Kidney (tissue), 14 donors: Measurements from ENCODE around the gene ZSCAN22. TPM values are rescaled to one million over a fixed set of nuclear protein-coding genes. Genes with fewer than 3 reads are reported as not detected.

Experiments
- DNase-seq, 5 donors: peaks; one replicate each; pipeline ENCODE4 v3.0.0-alpha.2; 2013 to 2020
- FAIRE-seq: peaks from 2 replicates; lab custom pipeline; 2012; peaks lifted over from hg19 to GRCh38; lab: Jason Lieb, UNC
- H3K27ac ChIP-seq, 2 donors: one replicate each; pipeline ENCODE4 v1.7.0; 2013; ENCODE audit warnings: low read depth in 2 of 2, low read length in 2 of 2, inconsistent platforms in 1 of 2
- H3K27me3 ChIP-seq: one replicate; pipeline ENCODE4 v1.7.1; 2013; ENCODE audit warnings: low read length, inconsistent platforms; ENCODE audit not compliant: control insufficient read depth, insufficient read depth
- H3K36me3 ChIP-seq, 3 donors: one replicate each; pipeline versions ENCODE4 v1.7.0 to v1.7.1; 2013; ENCODE audit warnings: low read length in 3 of 3, control low read depth in 1 of 3, inconsistent platforms in 1 of 3; ENCODE audit not compliant: insufficient read depth in 3 of 3, control insufficient read depth in 2 of 3
- H3K4me1 ChIP-seq, 3 donors: one replicate each; pipeline versions ENCODE4 v1.7.0 to v1.7.1; 2013; ENCODE audit warnings: low read length in 3 of 3, inconsistent platforms in 1 of 3, low read depth in 1 of 3; ENCODE audit not compliant: control insufficient read depth in 2 of 3, insufficient read depth in 2 of 3
- H3K4me3 ChIP-seq, 3 donors: one replicate each; pipeline versions ENCODE4 v1.7.0 to v1.8.1; 2013; ENCODE audit warnings: low read length in 3 of 3, control low read depth in 1 of 3, inconsistent platforms in 1 of 3
- H3K9ac ChIP-seq, 3 donors: one replicate each; pipeline versions ENCODE4 v1.7.0 to v1.7.1; 2013; ENCODE audit warnings: low read length in 3 of 3, control low read depth in 1 of 3, inconsistent platforms in 1 of 3
- H3K9me3 ChIP-seq, 3 donors: one replicate each; pipeline versions ENCODE4 v1.7.0 to v1.7.1; 2013; ENCODE audit warnings: low read length in 3 of 3, control low read depth in 1 of 3, inconsistent platforms in 1 of 3; ENCODE audit not compliant: control insufficient read depth in 2 of 3, insufficient read depth in 1 of 3
- intact Hi-C: fragments of 100-400 bp; cut with DNase I; formaldehyde crosslinking; loops from one replicate; pipeline ENCODE4 v1.11.1; 2022
- polyA plus RNA-seq: library from polyadenylated mRNA; stranded (reverse); fragments of 350-450 nt; fragmentation: Illumina TruSeq; extraction: RNeasy Lipid Tissue Mini Kit (QIAGEN cat#74804); gene quantifications from one replicate; pipeline ENCODE4 v1.2.3, GENCODE V29; 2014; ENCODE audit warnings: low read depth, low replicate concordance; ENCODE audit not compliant: insufficient read depth
- total RNA-seq: library from RNA; stranded (reverse); fragmentation: NEBNext Ultra II Directional; extraction: Animal tissue kit (Norgen Biotek cat#: 25700); gene quantifications from one replicate; pipeline ENCODE4 v1.2.1, GENCODE V29; 2021
- TF ChIP-seq, protein P1 (sequence below): IDR thresholded peaks from 3 replicates; pipeline ENCODE4 v1.5.1; 2012; ENCODE audit warnings: mild to moderate bottlenecking, moderate library complexity, borderline replicate concordance; ENCODE audit not compliant: insufficient read depth; ENCODE audit errors: extremely low read depth
- donor health status: control.
- donor health status: control.
- donor health status: control.
- donor health status: control.
- donor health status: control.
- donor health status: DM: yes; HTN: yes; CAD: no.
- donor health status: Normal renal cell carcinoma (clear cell type).

ZSCAN22 gene
- total and polyA plus RNA-seq, 2 donors from 2014 or later, result 1.1 to 3.3 TPM

DNA sequence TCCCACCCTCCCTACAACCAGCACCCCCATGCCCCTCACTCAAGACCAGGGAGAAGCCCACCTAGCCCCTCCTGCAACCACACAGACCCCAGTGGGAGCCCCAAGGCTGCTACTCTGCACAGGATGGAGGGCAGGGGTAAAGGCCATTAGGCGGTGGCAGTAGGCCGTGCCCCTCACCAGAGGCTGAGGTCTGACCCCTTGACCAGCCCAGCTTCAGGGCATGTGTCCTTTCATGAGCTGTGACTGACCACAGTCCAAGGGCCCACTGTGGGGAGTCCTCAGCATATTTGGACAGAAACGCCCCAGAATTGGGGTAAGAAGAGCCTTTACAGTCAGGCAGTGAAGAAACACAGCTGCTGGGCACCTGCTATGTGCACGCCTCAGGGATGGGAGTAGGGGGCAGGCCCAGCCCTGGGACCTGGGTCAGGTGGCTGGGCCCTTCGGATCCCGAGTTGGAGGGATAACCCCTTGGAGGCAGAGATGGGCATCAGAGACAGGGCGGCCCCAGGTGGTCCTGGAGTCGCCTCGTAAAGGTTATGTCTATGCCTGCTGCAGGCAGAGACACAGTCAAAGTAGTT lies 58.6 kb downstream of the ZSCAN22 start:
- no peak for DNase-seq
- Histone ChIP-seq H3K4me3 (peak overlapping the region in 1 of 3 donors; percentile 98), H3K27me3 (no peaks in the 10 kb centered on the region), H3K4me1 (peaks cover 3 to 16% (median 7%) of the 10 kb centered on the region in 3 donors), H3K9ac (peak overlapping the region in 1 of 3 donors; percentile 80), H3K36me3 (peaks cover 0 to 10% (median 2%) of the 10 kb centered on the region in 3 donors), H3K9me3 (no peaks in the 10 kb centered on the region), H3K27ac (peak overlapping the region in 1 of 2 donors; percentile 97)
- intact Hi-C loops, result no loop called here
- no peak for FAIRE-seq
- TF ChIP-seq, protein P1, sequence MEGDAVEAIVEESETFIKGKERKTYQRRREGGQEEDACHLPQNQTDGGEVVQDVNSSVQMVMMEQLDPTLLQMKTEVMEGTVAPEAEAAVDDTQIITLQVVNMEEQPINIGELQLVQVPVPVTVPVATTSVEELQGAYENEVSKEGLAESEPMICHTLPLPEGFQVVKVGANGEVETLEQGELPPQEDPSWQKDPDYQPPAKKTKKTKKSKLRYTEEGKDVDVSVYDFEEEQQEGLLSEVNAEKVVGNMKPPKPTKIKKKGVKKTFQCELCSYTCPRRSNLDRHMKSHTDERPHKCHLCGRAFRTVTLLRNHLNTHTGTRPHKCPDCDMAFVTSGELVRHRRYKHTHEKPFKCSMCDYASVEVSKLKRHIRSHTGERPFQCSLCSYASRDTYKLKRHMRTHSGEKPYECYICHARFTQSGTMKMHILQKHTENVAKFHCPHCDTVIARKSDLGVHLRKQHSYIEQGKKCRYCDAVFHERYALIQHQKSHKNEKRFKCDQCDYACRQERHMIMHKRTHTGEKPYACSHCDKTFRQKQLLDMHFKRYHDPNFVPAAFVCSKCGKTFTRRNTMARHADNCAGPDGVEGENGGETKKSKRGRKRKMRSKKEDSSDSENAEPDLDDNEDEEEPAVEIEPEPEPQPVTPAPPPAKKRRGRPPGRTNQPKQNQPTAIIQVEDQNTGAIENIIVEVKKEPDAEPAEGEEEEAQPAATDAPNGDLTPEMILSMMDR, result no peak

DNA sequence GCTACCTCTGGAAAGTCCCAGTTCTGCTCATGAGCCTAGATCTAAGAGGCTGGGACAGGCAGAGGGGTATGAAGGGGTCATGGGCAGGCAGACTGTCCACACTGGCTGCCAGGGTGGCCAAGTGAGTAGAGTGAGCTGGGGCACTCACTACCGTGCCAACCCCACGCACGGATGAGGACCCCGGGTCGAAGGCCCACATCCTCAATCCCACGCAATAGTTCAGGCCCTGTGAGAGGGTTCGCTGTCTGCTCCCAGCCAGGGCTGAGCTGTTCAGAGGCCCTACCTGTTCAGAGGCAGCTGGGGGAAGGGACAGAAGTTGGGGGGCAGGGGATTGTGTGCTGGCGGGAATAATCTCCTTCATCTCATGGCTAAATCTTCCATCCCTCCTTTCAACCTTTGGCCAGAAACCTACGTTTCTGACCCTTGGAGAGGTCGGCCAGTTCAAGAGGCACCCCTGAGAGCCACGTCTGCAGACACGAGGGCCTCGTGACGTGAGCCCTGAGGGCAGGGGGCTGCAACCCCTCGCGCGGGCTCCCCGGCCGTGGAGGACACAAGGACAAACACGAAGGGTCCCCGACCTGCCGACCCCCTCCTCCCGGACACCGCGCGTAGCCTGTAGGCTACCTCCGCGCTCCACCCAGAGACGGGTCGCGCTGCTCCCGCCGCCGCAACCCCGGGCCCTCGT lies 59.2 kb downstream of the ZSCAN22 start:
- intact Hi-C loops, result no loop called here

DNA sequence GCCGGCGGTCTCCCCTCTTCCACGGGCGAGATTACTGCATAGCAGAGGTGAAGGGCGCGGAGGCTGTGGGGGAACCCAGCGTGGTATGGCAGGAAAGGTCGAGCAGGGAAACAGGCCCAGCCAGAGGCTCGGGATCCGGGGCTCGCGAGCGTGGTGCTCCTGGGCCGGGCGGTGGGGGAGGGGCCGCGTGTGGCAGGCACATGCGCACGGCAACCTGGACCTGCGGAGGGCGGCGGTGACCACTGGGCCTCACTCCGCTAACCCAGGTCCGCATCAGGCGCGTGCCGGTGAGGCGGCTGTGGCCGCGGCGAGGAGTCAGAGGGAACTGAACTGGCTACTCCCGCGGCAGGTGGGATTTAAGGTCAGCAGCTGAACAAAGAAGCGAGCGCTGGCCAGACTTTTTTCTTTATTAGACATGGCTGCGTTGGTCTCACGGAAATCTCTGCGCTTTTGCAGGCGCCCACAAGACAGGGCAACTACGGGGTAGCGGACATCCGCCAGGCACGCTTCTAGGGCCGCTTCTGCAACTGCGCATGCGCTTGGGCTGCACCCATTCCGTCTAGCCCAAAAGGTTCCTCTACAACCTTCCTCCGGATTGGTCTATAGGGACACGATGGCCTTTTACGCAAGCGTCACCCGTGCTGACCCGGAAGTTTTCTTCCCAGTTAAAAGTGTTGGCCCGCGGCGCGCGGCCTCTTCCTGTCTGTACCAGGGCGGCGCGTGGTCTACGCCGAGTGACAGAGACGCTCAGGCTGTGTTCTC lies 60.0 kb downstream of the ZSCAN22 start, which contains the start of gene RPS5:
Gene RPS5 (plus strand): TSS at position 694 of the 762 bp plus-strand sequence. CDS start 869 bp downstream, outside the sequence.
- DNase-seq (peak; percentile 97 to 99 (median 99)), FAIRE-seq (peak; percentile 32)
- Histone ChIP-seq H3K9ac (peak within 1 kb of the TSS; percentile 82 to 93 (median 91)), H3K36me3 (peaks cover 0 to 18% (median 2%) of the 10 kb centered on the region in 3 donors), H3K4me1 (peaks cover 3 to 16% (median 7%) of the 10 kb centered on the region in 3 donors), H3K4me3 (peak within 1 kb of the TSS; percentile 87 to 98 (median 88)), H3K27ac (peak within 1 kb of the TSS; percentile 97), H3K9me3 (no peaks in the 10 kb centered on the region), H3K27me3 (no peaks in the 10 kb centered on the region)
- intact Hi-C loops, result no loop called here
- TF ChIP-seq, protein P1, result no peak

More for the DNA sequence above, 59.2 kb downstream of the ZSCAN22 start:
- FAIRE-seq, result no peak
- Histone ChIP-seq H3K9me3 (no peaks in the 10 kb centered on the region), H3K27ac (peak overlapping the region; percentile 97), H3K27me3 (no peaks in the 10 kb centered on the region), H3K9ac (peak overlapping the region; percentile 7 to 93 (median 80)), H3K4me1 (peaks cover 3 to 16% (median 7%) of the 10 kb centered on the region in 3 donors), H3K36me3 (peaks cover 0 to 15% (median 2%) of the 10 kb centered on the region in 3 donors), H3K4me3 (peak overlapping the region; percentile 87 to 98 (median 88))
- peak in 2 of 5 donors; percentile 7 to 60 for DNase-seq
- TF ChIP-seq, protein P1, result no peak
